NCI-H446 treated with DMSO at 0.1 percent for 48 hours (cell line): ENCODE measurements around the gene NKD1.
"Not testable (repeated sequence)": the region's sequence is repeated elsewhere in the genome, so short reads cannot be mapped to it uniquely, and the experiment has no call there.

Source experiments
- DNase-seq: peaks from one replicate; lab custom pipeline; 2025; lab: John Stamatoyannopoulos, UW

The NKD1 gene

GRCh38 chr16:50548125-50548908 lies at the start of gene NKD1:
TSS of gene NKD1 (plus strand) at chr16:50548396. CDS start at chr16:50548554, 158 bp downstream.
- no peak for DNase-seq

- DNase-seq: peak; percentile 29
Measured at GRCh38 chr16:50498431-50499155, 49.6 kb upstream of the NKD1 start.

DNA sequence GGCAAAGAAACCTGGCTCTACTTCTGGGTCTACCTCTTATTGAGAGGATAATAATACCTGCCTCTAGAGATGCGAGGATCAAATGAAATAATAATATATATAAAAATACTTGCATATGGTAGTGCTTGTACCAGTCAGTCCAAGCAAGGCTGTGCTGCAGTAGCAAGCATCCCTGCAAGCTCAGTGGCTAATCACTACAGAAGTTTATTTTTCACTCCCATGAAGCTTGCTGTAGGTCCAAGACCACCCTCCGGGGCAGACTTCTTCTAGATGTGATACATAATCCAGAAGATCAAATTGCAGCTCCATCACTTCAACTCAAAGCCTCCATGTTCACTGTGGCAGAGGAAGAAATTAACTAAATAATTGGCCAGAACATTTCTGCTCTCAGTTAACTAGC lies 48.9 kb upstream of the NKD1 start:
- no peak for DNase-seq

- no peak for DNase-seq
Measured at GRCh38 chr16:50500171-50500874, 47.9 kb upstream of the NKD1 start.

- no peak for DNase-seq
Measured at GRCh38 chr16:50501251-50501650, 46.9 kb upstream of the NKD1 start.

DNA sequence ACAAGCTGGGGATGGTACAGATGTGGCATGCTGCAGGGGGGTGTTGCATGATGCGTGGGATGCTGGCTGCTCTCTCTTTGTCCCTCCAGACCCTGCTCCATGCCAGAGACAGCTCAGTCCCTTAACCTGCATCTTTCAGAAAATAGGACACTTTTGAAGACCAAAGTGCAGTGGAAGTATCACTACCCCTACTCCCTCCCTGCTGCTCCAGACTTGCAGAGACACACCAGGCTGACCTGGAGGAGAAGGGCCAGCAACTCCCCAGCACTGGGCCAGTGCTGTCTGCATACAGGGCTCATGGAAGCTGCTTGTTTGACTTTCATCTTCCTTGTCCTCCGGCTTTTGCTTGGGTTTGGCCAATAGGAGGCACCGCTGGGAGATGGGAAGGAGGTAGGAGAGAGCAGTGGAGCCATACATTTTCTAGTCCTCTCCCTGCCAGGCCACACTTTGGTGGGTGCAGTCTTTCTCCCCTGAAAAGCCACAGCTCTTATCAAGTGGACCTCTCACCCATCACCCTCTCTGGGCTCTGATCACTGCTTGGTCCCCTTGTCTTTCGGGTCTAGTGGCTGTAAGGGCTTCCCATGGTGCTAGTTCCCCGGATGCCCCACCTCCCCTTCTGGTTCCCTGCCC lies 46.1 kb upstream of the NKD1 start:
- no peak for DNase-seq

DNA sequence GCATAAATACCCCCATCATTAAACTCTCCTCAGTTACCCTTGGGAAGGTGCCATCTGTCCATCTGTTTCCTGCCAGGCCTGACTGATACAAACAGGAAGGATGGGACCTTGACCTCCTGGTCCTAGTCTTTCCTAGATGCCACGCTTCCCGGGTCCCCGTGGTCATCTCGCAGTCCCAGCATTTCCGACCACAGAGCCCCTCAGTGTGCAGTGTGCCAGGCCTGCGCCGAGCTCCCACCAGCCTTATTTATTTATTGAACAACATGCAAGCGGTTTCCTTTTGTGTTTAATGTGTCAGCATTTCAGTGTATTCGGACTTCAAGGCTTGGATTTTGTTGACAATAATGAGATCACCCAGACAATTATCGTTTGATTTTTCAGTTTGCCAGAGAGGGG lies 45.6 kb upstream of the NKD1 start:
- DNase-seq: peak; percentile 7

DNA sequence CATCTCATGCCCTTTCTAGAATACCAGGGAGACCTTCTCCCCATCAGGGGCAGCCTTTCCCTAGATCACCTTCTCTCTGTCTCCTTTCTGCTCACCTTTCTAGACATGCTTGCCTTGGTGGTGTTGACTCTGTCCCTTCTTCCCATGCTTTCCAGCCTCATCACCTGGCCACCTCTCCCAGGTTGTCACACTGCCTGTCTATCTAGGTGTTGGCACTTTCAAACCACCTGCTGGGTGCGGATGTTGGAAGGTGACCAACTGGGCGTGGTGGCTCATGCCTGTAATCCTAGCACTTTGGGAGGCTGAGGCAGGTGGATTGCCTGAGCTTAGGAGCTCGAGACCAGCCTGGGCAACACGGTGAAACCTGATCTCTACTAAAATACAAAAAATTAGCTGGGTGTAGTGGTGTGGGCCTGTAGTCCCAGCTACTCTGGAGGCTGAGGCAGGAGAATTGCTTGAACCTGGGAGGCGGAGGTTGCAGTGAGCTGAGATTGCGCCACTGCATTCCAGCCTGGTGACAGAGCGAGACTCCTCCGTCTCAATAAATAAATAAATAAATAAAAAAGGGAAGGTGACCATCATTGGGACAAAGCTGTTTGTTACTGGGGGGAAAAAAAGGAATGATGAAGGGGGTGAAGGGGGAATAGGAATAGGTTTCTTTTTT lies 44.2 kb upstream of the NKD1 start:
- DNase-seq: not testable (repeated sequence)

GRCh38 chr16:50505115-50505514 lies 43.1 kb upstream of the NKD1 start:
- DNase-seq: no peak

- DNase-seq: no peak
Measured at GRCh38 chr16:50505714-50506542, 42.3 kb upstream of the NKD1 start.

- no peak for DNase-seq
Measured at GRCh38 chr16:50506543-50506937, 41.7 kb upstream of the NKD1 start.

DNA sequence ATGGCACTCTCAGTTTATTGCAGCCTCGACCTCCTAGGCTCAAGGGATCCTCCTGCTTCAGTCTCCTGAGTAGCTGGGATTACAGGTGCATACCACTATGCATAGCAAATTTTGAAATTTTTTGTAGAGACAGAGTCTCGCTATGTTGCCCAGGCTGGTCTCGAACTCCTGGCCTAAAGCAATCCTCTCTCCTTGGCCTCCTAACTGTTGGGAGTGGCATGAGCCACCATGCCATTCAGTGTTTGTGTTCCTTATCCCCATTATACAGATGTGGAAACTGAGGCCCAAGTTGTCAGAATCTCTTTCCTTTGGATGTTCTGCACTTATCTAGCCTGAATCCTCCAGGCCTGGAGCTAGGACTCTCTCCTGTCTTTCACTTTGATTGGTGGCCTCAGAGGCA lies 40.8 kb upstream of the NKD1 start:
- no peak for DNase-seq

- no peak for DNase-seq
Measured at GRCh38 chr16:50509521-50510341, 38.5 kb upstream of the NKD1 start.

- DNase-seq: no peak
Measured at GRCh38 chr16:50515218-50515617, 33.0 kb upstream of the NKD1 start.

- no peak for DNase-seq
Measured at GRCh38 chr16:50516401-50516800, 31.8 kb upstream of the NKD1 start.

GRCh38 chr16:50516890-50517289 lies 31.3 kb upstream of the NKD1 start:
- no peak for DNase-seq

- DNase-seq: no peak
Measured at GRCh38 chr16:50517450-50518252, 30.5 kb upstream of the NKD1 start.

GRCh38 chr16:50519001-50519400 lies 29.2 kb upstream of the NKD1 start:
- no peak for DNase-seq

DNA sequence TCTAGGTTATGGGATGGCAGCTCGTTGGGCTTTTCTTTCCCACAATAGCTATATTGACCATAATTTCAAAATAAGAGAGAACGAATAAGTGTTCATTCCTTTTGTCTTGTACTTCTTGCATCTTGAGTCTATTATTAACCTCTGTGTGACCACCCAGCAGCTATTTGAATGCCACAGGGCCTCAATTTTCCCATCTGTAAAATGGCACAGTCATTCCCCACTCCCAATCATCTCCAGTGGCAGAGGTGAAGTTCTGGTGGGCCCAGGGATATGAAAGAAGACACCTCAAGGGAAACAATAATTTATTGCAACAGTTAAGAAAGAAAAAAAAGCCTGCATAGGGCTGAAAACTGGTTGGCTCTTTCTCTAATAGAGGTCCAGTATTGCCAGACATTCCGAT lies 28.6 kb upstream of the NKD1 start:
- DNase-seq: no peak
